Kidney (tissue), 14 donors: ENCODE measurements around the gene PDGFD. TPM values are rescaled to one million over a fixed set of nuclear protein-coding genes. Genes with fewer than 3 reads are reported as not detected.

Experiments used
- DNase-seq, 5 donors: peaks; one replicate each; pipeline ENCODE4 v3.0.0-alpha.2; 2013 to 2020
- FAIRE-seq: peaks from 2 replicates; lab custom pipeline; 2012; peaks lifted over from hg19 to GRCh38; lab: Jason Lieb, UNC
- H3K27ac ChIP-seq, 2 donors: one replicate each; pipeline ENCODE4 v1.7.0; 2013; ENCODE audit warnings: low read depth in 2 of 2, low read length in 2 of 2, inconsistent platforms in 1 of 2
- H3K27me3 ChIP-seq: one replicate; pipeline ENCODE4 v1.7.1; 2013; ENCODE audit warnings: low read length, inconsistent platforms; ENCODE audit not compliant: control insufficient read depth, insufficient read depth
- H3K36me3 ChIP-seq, 3 donors: one replicate each; pipeline versions ENCODE4 v1.7.0 to v1.7.1; 2013; ENCODE audit warnings: low read length in 3 of 3, control low read depth in 1 of 3, inconsistent platforms in 1 of 3; ENCODE audit not compliant: insufficient read depth in 3 of 3, control insufficient read depth in 2 of 3
- H3K4me1 ChIP-seq, 3 donors: one replicate each; pipeline versions ENCODE4 v1.7.0 to v1.7.1; 2013; ENCODE audit warnings: low read length in 3 of 3, inconsistent platforms in 1 of 3, low read depth in 1 of 3; ENCODE audit not compliant: control insufficient read depth in 2 of 3, insufficient read depth in 2 of 3
- H3K4me3 ChIP-seq, 3 donors: one replicate each; pipeline versions ENCODE4 v1.7.0 to v1.8.1; 2013; ENCODE audit warnings: low read length in 3 of 3, control low read depth in 1 of 3, inconsistent platforms in 1 of 3
- H3K9ac ChIP-seq, 3 donors: one replicate each; pipeline versions ENCODE4 v1.7.0 to v1.7.1; 2013; ENCODE audit warnings: low read length in 3 of 3, control low read depth in 1 of 3, inconsistent platforms in 1 of 3
- H3K9me3 ChIP-seq, 3 donors: one replicate each; pipeline versions ENCODE4 v1.7.0 to v1.7.1; 2013; ENCODE audit warnings: low read length in 3 of 3, control low read depth in 1 of 3, inconsistent platforms in 1 of 3; ENCODE audit not compliant: control insufficient read depth in 2 of 3, insufficient read depth in 1 of 3
- CTCF ChIP-seq: IDR thresholded peaks from 3 replicates; pipeline ENCODE4 v1.5.1; 2012; ENCODE audit warnings: mild to moderate bottlenecking, moderate library complexity, borderline replicate concordance; ENCODE audit not compliant: insufficient read depth; ENCODE audit errors: extremely low read depth
- intact Hi-C: fragments of 100-400 bp; cut with DNase I; formaldehyde crosslinking; loops from one replicate; pipeline ENCODE4 v1.11.1; 2022
- polyA plus RNA-seq: library from polyadenylated mRNA; stranded (reverse); fragments of 350-450 nt; fragmentation: Illumina TruSeq; extraction: RNeasy Lipid Tissue Mini Kit (QIAGEN cat#74804); gene quantifications from one replicate; pipeline ENCODE4 v1.2.3, GENCODE V29; 2014; ENCODE audit warnings: low read depth, low replicate concordance; ENCODE audit not compliant: insufficient read depth
- total RNA-seq: library from RNA; stranded (reverse); fragmentation: NEBNext Ultra II Directional; extraction: Animal tissue kit (Norgen Biotek cat#: 25700); gene quantifications from one replicate; pipeline ENCODE4 v1.2.1, GENCODE V29; 2021
- donor health status: control.
- donor health status: control.
- donor health status: control.
- donor health status: control.
- donor health status: control.
- donor health status: DM: yes; HTN: yes; CAD: no.
- donor health status: Normal renal cell carcinoma (clear cell type).

The PDGFD gene
- total and polyA plus RNA-seq, 2 donors from 2014 or later = 5.3 to 12.2 TPM

- Histone ChIP-seq H3K4me3 (no peak overlapping the region), H3K9me3 (no peaks in the 10 kb centered on the region), H3K27me3 (no peaks in the 10 kb centered on the region), H3K9ac (no peak overlapping the region), H3K4me1 (no peaks in the 10 kb centered on the region), H3K36me3 (peaks cover 0 to 2% (median 0%) of the 10 kb centered on the region in 3 donors), H3K27ac (peak overlapping the region; percentile 20 to 23)
- TF ChIP-seq CTCF = no peak
- no peak for FAIRE-seq
- intact Hi-C loops = no loop called here
- no peak for DNase-seq
Measured at GRCh38 chr11:103907548-103908455, 256.1 kb downstream of the PDGFD start.

DNA sequence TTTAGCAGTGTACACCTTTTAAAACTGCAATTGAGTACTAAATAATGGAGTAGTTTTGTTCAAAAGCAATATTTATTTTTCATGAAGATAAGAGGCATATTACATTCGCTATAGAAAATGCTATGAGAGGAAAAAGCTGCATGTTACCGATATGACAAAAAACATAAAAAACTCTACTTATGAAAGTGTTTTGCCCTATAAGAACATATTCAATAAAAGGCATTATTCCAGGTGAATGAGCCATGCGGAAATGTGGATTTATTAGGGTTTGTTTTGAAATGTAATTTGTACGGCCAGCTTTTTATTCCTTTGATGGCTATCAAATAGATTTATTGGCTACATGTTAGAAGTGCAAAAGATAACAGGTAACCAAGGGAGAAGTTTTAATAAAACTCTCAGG, 256.8 kb downstream of the PDGFD start:
- H3K36me3 ChIP-seq = peaks cover 0 to 2% (median 0%) of the 10 kb centered on the region in 3 donors
- no peak overlapping the region for H3K27ac ChIP-seq
- intact Hi-C loops = no loop called here
- H3K9me3 ChIP-seq = no peaks in the 10 kb centered on the region
- FAIRE-seq = no peak
- H3K27me3 ChIP-seq = no peaks in the 10 kb centered on the region
- no peak for DNase-seq
- no peaks in the 10 kb centered on the region for H3K4me1 ChIP-seq
- no peak overlapping the region for H3K4me3 ChIP-seq
- no peak for TF ChIP-seq CTCF
- no peak overlapping the region for H3K9ac ChIP-seq

GRCh38 chr11:103906291-103906867, 257.6 kb downstream of the PDGFD start:
- no peak overlapping the region for H3K9ac ChIP-seq
- H3K36me3 ChIP-seq = peaks cover 0 to 2% (median 0%) of the 10 kb centered on the region in 3 donors
- H3K4me1 ChIP-seq = no peaks in the 10 kb centered on the region
- no peak for TF ChIP-seq CTCF
- H3K9me3 ChIP-seq = no peaks in the 10 kb centered on the region
- H3K27me3 ChIP-seq = no peaks in the 10 kb centered on the region
- FAIRE-seq (no peak), DNase-seq (no peak)
- H3K27ac ChIP-seq = no peak overlapping the region
- intact Hi-C loops = no loop called here
- no peak overlapping the region for H3K4me3 ChIP-seq
